H1 (cell line): ENCODE measurements around the gene NTNG2. TPM values are rescaled to one million over a fixed set of nuclear protein-coding genes. Genes with fewer than 3 reads are reported as not detected.

Experiments
- BACH1 ChIP-seq: IDR thresholded peaks from 2 replicates; pipeline ENCODE4 v1.6.1; 2012; ENCODE audit warnings: low read length, improper control_type of control experiment
- CBX5 ChIP-seq: fragments of 300-800, 300-1000 bp; sonication (generic); IDR thresholded peaks from 2 replicates; pipeline ENCODE4 v1.7.1; 2016; ENCODE audit warnings: antibody characterized with exemption, low read length, low read depth
- CHD2 ChIP-seq: IDR thresholded peaks from 2 replicates; pipeline ENCODE4 v1.6.1; 2012; ENCODE audit warnings: low read length, improper control_type of control experiment
- MAFK ChIP-seq: IDR thresholded peaks from 2 replicates; pipeline ENCODE4 v1.6.1; 2012; ENCODE audit warnings: low read depth, mild to moderate bottlenecking, improper control_type of control experiment, low read length
- NRF1 ChIP-seq: IDR thresholded peaks from 2 replicates; pipeline ENCODE4 v1.6.1; 2011; ENCODE audit warnings: mild to moderate bottlenecking, low read depth, low read length, improper control_type of control experiment
- SIX5 ChIP-seq: IDR thresholded peaks from 2 replicates; pipeline ENCODE4 v1.6.1; 2011; ENCODE audit warnings: mild to moderate bottlenecking, low read depth, low read length
- TBP ChIP-seq: IDR thresholded peaks from 2 replicates; pipeline ENCODE4 v1.6.1; 2011; ENCODE audit warnings: low read depth, low read length, improper control_type of control experiment
- TCF12 ChIP-seq: IDR thresholded peaks from 2 replicates; pipeline ENCODE4 v1.6.1; 2011; ENCODE audit warnings: low read depth, mild to moderate bottlenecking, low read length
- polyA plus RNA-seq, 7 experiments: library from polyadenylated mRNA; depleted of rRNA in 3 of 7; stranded (reverse) in 5 of 7; unstranded in 2 of 7; fragments of >200 nt in 5 of 7; fragments of 200-250 nt in 2 of 7; gene quantifications; 1 replicate in 5 of 7; 2 replicates in 1 of 7; 4 replicates in 1 of 7; pipeline versions ENCODE4 v1.2.1 to v1.2.3, GENCODE V29; 2011 to 2013; ENCODE audit warnings: missing spikeins in 2 of 7, mixed read lengths in 2 of 7
- total RNA-seq: library from RNA; stranded (reverse); fragmentation: NEBNext Ultra II Directional; extraction: Animal tissue kit (Norgen Biotek cat#: 25700); gene quantifications from 2 replicates; pipeline ENCODE4 v1.2.1, GENCODE V29; 2021
- TF ChIP-seq, protein P1 (sequence below): IDR thresholded peaks from 2 replicates; pipeline ENCODE4 v1.6.1; 2011; ENCODE audit warnings: low read length, improper control_type of control experiment

Gene NTNG2
- total and polyA plus RNA-seq, 2 of the 8 experiments (the other 6 are each of a cell fraction or from before 2014, with no cell fraction given) = 1.4 to 1.5 TPM

- TF ChIP-seq BACH1 (no peak), NRF1 (no peak), CBX5 (no peak), TCF12 (no peak), SIX5 (no peak), CHD2 (no peak), MAFK (no peak), TBP (no peak)
- TF ChIP-seq, protein P1, sequence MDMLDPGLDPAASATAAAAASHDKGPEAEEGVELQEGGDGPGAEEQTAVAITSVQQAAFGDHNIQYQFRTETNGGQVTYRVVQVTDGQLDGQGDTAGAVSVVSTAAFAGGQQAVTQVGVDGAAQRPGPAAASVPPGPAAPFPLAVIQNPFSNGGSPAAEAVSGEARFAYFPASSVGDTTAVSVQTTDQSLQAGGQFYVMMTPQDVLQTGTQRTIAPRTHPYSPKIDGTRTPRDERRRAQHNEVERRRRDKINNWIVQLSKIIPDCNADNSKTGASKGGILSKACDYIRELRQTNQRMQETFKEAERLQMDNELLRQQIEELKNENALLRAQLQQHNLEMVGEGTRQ = no peak
These were observed 5.6 kb upstream of the NTNG2 start (continued) for GRCh38 chr9:132156262-132156661.
